D721Med (cell line): ENCODE data around the gene CC2D2A.

ENCODE experiments used
- DNase-seq: peaks from one replicate; pipeline ENCODE4 v3.0.0; 2011; ENCODE audit warnings: low spot score; ENCODE audit not compliant: insufficient read length
- FAIRE-seq: peaks from 2 replicates; lab custom pipeline; 2011; peaks lifted over from hg19 to GRCh38; lab: Jason Lieb, UNC
- CTCF ChIP-seq: IDR thresholded peaks from 2 replicates; pipeline ENCODE4 v1.5.1; 2012; ENCODE audit warnings: mild to moderate bottlenecking, control low read depth; ENCODE audit not compliant: insufficient read depth; ENCODE audit errors: missing control alignments

Gene CC2D2A

GRCh38 chr4:15495621-15496020 lies 25.9 kb downstream of the CC2D2A start:
- FAIRE-seq (no peak), DNase-seq (no peak)
- no peak for TF ChIP-seq CTCF

- no peak for DNase-seq
- no peak for FAIRE-seq
- TF ChIP-seq CTCF = no peak
Measured at GRCh38 chr4:15498356-15498755, 28.7 kb downstream of the CC2D2A start.

- no peak for FAIRE-seq
- TF ChIP-seq CTCF = no peak
- no peak for DNase-seq
Measured at GRCh38 chr4:15500701-15501100, 31.0 kb downstream of the CC2D2A start.

GRCh38 chr4:15501941-15502340 lies 32.3 kb downstream of the CC2D2A start:
- no peak for TF ChIP-seq CTCF
- no peak for DNase-seq
- no peak for FAIRE-seq

GRCh38 chr4:15502384-15502783 lies 32.7 kb downstream of the CC2D2A start:
- DNase-seq = no peak
- no peak for TF ChIP-seq CTCF
- no peak for FAIRE-seq

- no peak for DNase-seq
- FAIRE-seq = no peak
- TF ChIP-seq CTCF = no peak
Measured at GRCh38 chr4:15504041-15504440, 34.4 kb downstream of the CC2D2A start.

- FAIRE-seq (no peak), DNase-seq (no peak)
- no peak for TF ChIP-seq CTCF
Measured at GRCh38 chr4:15506464-15506863, 36.8 kb downstream of the CC2D2A start.
